HepG2 (cell line): ENCODE results near the gene ADAMTS13. TPM values are rescaled to one million over a fixed set of nuclear protein-coding genes. Genes with fewer than 3 reads are reported as not detected.

Source experiments
- ATAC-seq: fragments of 200-7000 bp; cut with Tn5 transposase; 3 replicates; pipeline ENCODE4 v1.9.1; 2020; ENCODE audit warnings: mild to moderate bottlenecking, moderate library complexity
- BruUV-seq: library from RNA; stranded (reverse); fragments of 400-500 nt; replicated peaks from 2 replicates; lab custom pipeline; 2021; lab: Mats Ljungman, UMichigan
- CTCF ChIA-PET: fragments of 300-600 bp; formaldehyde crosslinking; extraction: SDS; loops from one replicate; lab custom pipeline; 2021; ENCODE audit warnings: low total read pairs, inconsistent platforms, low intra/inter-chr PET ratio; lab: Yijun Ruan, JAX
- POLR2A ChIA-PET: fragments of 350-600 bp; sonication (Branson Sonifier 250); formaldehyde crosslinking; loops from one replicate; lab custom pipeline; 2020; ENCODE audit warnings: antibody characterized with exemption, inconsistent platforms; lab: Yijun Ruan, JAX
- DNase-seq: peaks from one replicate; pipeline ENCODE4 v3.0.0-alpha.2; 2015; ENCODE audit warnings: low spot score
- FAIRE-seq: peaks from 3 replicates; lab custom pipeline; 2011; peaks lifted over from hg19 to GRCh38; lab: Jason Lieb, UNC
- H2AFZ ChIP-seq: one replicate; pipeline ENCODE4 v1.6.1; 2011; ENCODE audit warnings: low read length, inconsistent platforms
- H3K27ac ChIP-seq: fragments of 300-600 bp; 3 replicates; pipeline ENCODE4 v1.8.0; 2011; ENCODE audit warnings: mixed run types, mild to moderate bottlenecking, mixed read lengths, low read length, inconsistent platforms; ENCODE audit not compliant: insufficient read depth; ENCODE audit errors: extremely low read length
- H3K27me3 ChIP-seq, 2 experiments: fragments of 200-600 bp in 1 of 2; 2 replicates in 1 of 2; 3 replicates in 1 of 2; pipeline versions ENCODE4 v1.6.0 to v1.8.0; 2011; ENCODE audit warnings: low read length in 2 of 2, mild to moderate bottlenecking in 2 of 2, moderate library complexity in 2 of 2, inconsistent platforms in 1 of 2; ENCODE audit not compliant: insufficient read depth in 2 of 2, control insufficient read depth in 1 of 2
- H3K36me3 ChIP-seq, 2 experiments: fragments of 200-600 bp in 1 of 2; replicated peaks in 1 of 2; 2 replicates in 1 of 2; 3 replicates in 1 of 2; pipeline versions ENCODE4 v1.5.1 to v1.8.0; 2011; ENCODE audit warnings: low read length in 2 of 2, inconsistent platforms in 1 of 2; ENCODE audit not compliant: insufficient read depth in 2 of 2, control insufficient read depth in 1 of 2
- H3K4me1 ChIP-seq: 2 replicates; pipeline ENCODE4 v1.5.1; 2012; ENCODE audit warnings: low read length, inconsistent platforms; ENCODE audit not compliant: insufficient read depth
- H3K4me2 ChIP-seq: 2 replicates; pipeline ENCODE4 v1.6.0; 2011; ENCODE audit warnings: low read depth, low read length, inconsistent platforms
- H3K4me3 ChIP-seq, 3 experiments: fragments of 200-600 bp in 1 of 3; sonication (generic), shearing (Covaris generic) in 1 of 3; replicated peaks in 1 of 3; 2 replicates each; pipeline ENCODE4 v1.5.1; 2011 to 2016; ENCODE audit warnings: low read length in 3 of 3, inconsistent platforms in 2 of 3, low read depth in 2 of 3, mild to moderate bottlenecking in 2 of 3, control low read depth in 1 of 3, mixed read lengths in 1 of 3; ENCODE audit not compliant: insufficient read depth in 1 of 3
- H3K79me2 ChIP-seq: one replicate; pipeline ENCODE4 v1.6.1; 2011; ENCODE audit warnings: low read length, inconsistent platforms; ENCODE audit not compliant: insufficient read depth
- H3K9ac ChIP-seq: 2 replicates; pipeline ENCODE4 v1.6.0; 2011; ENCODE audit warnings: mild to moderate bottlenecking, low read depth, low read length, inconsistent platforms; ENCODE audit not compliant: insufficient read depth
- H3K9me3 ChIP-seq: 2 replicates; pipeline ENCODE4 v1.5.1; 2012; ENCODE audit warnings: mild to moderate bottlenecking, low read length
- H4K20me1 ChIP-seq: 2 replicates; pipeline ENCODE4 v1.6.0; 2011; ENCODE audit warnings: inconsistent platforms, mild to moderate bottlenecking, low read length, moderate library complexity; ENCODE audit not compliant: insufficient read depth
- ATF3 ChIP-seq: sonication (generic); formaldehyde crosslinking; IDR thresholded peaks from 2 replicates; pipeline ENCODE4 v1.4.0; 2020; ENCODE audit warnings: missing genetic modification reagents
- CTCF ChIP-seq: sonication (generic); formaldehyde crosslinking; IDR thresholded peaks from 2 replicates; pipeline ENCODE4 v1.5.0; 2020; ENCODE audit warnings: mild to moderate bottlenecking, missing genetic modification reagents, moderate library complexity
- FOXA3 ChIP-seq: IDR thresholded peaks from 2 replicates; pipeline ENCODE4 v1.6.1; 2016; ENCODE audit warnings: missing genetic modification reagents, missing compliant biosample characterization
- HOXD1 ChIP-seq: sonication (generic); formaldehyde crosslinking; IDR thresholded peaks from 2 replicates; pipeline ENCODE4 v1.5.0; 2020; ENCODE audit warnings: missing genetic modification reagents
- MXI1 ChIP-seq: IDR thresholded peaks from 3 replicates; pipeline ENCODE4 v1.6.1; 2012; ENCODE audit warnings: low read depth, low read length, inconsistent platforms, borderline replicate concordance
- REL ChIP-seq: sonication (generic); formaldehyde crosslinking; conservative IDR thresholded peaks from 2 replicates; pipeline ENCODE4 v1.8.0; 2022; ENCODE audit warnings: mild to moderate bottlenecking, missing genetic modification reagents, moderate library complexity
- RFX1 ChIP-seq: fragments of 450-650 bp; IDR thresholded peaks from 2 replicates; pipeline ENCODE4 v1.6.1; 2017
- SNAPC2 ChIP-seq: sonication (generic); formaldehyde crosslinking; IDR thresholded peaks from 2 replicates; pipeline ENCODE4 v1.8.1; 2022; ENCODE audit warnings: mild to moderate bottlenecking, missing genetic modification reagents
- SP4 ChIP-seq: sonication (generic); formaldehyde crosslinking; IDR thresholded peaks from 2 replicates; pipeline ENCODE4 v1.8.1; 2023; ENCODE audit warnings: mild to moderate bottlenecking, missing genetic modification reagents
- ZFP37 ChIP-seq: sonication (generic); formaldehyde crosslinking; IDR thresholded peaks from 2 replicates; pipeline ENCODE4 v1.4.0; 2020; ENCODE audit warnings: missing genetic modification reagents, borderline replicate concordance
- ZFX ChIP-seq: sonication (generic); formaldehyde crosslinking; IDR thresholded peaks from 2 replicates; pipeline ENCODE4 v1.4.0; 2020; ENCODE audit warnings: mild to moderate bottlenecking, low read depth, missing genetic modification reagents, moderate library complexity
- ZFYVE20 ChIP-seq: sonication (generic); formaldehyde crosslinking; IDR thresholded peaks from 2 replicates; pipeline ENCODE4 v1.8.0; 2023; ENCODE audit warnings: low read depth, mild to moderate bottlenecking, moderate library complexity, missing genetic modification reagents, borderline replicate concordance
- ZNF605 ChIP-seq: sonication (generic); formaldehyde crosslinking; IDR thresholded peaks from 2 replicates; pipeline ENCODE4 v1.8.0; 2022; ENCODE audit warnings: mild to moderate bottlenecking, missing genetic modification reagents
- ZNF687 ChIP-seq: sonication (generic); formaldehyde crosslinking; IDR thresholded peaks from 2 replicates; pipeline ENCODE4 v1.5.1; 2020; ENCODE audit warnings: mild to moderate bottlenecking, missing genetic modification reagents, moderate library complexity
- ZNF775 ChIP-seq: sonication (generic); formaldehyde crosslinking; IDR thresholded peaks from 2 replicates; pipeline ENCODE4 v1.4.0; 2020; ENCODE audit warnings: missing genetic modification reagents, mild to moderate bottlenecking, moderate library complexity, borderline replicate concordance
- WGBS: methylation state at CpG from one replicate; pipeline ENCODE4 v1.1.6; 2017; ENCODE audit warnings: low lambda C conversion rate; 5-methylcytosine and 5-hydroxymethylcytosine counted together
- in situ Hi-C: cut with HindIII; loops from 2 replicates; pipeline ENCODE4 v1.10.0; 2017; ENCODE audit warnings: low pct_unique_long_range_greater_than_20kb; ENCODE audit not compliant: extremely low pct_ligation_motif_present
- intact Hi-C: fragments of 100-400 bp; cut with micrococcal nuclease; formaldehyde crosslinking; loops from one replicate; pipeline ENCODE4 v1.10.0; 2022; ENCODE audit not compliant: unreplicated experiment
- polyA plus RNA-seq, 8 experiments: library from polyadenylated mRNA; depleted of rRNA in 3 of 8; stranded (reverse) in 7 of 8; unstranded in 1 of 8; fragments of >200 nt; fragmentation: Illumina TruSeq in 4 of 8; extraction: Trizol in 4 of 8; gene quantifications; 2 replicates each; pipeline versions ENCODE4 v1.2.1 to v1.2.3, GENCODE V29; 2011 to 2016; ENCODE audit warnings: low read depth in 4 of 8, missing spikeins in 1 of 8, mixed read lengths in 1 of 8; ENCODE audit not compliant: insufficient read depth in 1 of 8
- total RNA-seq, 5 experiments: library from RNA; depleted of rRNA; stranded (reverse); fragments of >200 nt; fragmentation: Illumina TruSeq; extraction: Trizol; gene quantifications; 2 replicates each; pipeline ENCODE4 v1.2.3, GENCODE V29; 2016; ENCODE audit warnings: low read depth in 1 of 5
- TF ChIP-seq, protein P1 (sequence below): sonication (generic); formaldehyde crosslinking; IDR thresholded peaks from 2 replicates; pipeline ENCODE4 v1.5.0; 2020; ENCODE audit warnings: missing genetic modification reagents
- TF ChIP-seq, protein P2 (sequence below), 2 experiments: fragments of 450-650 bp in 1 of 2; sonication (generic) in 1 of 2; formaldehyde crosslinking; IDR thresholded peaks; 2 replicates each; pipeline versions ENCODE4 v1.5.0 to v1.8.0; 2020 to 2022; ENCODE audit warnings: mild to moderate bottlenecking in 1 of 2, missing genetic modification reagents in 1 of 2

The ADAMTS13 gene
- total and polyA plus RNA-seq, 2 of the 13 experiments (the other 11 are each of a cell fraction or from before 2014, with no cell fraction given): 0.91 to 4.5 TPM

- no peaks in the 10 kb centered on the region for H3K79me2 ChIP-seq
- CTCF ChIA-PET: no interaction called here
- DNase-seq: no peak
- H3K9me3 ChIP-seq: no peaks in the 10 kb centered on the region
- H3K27me3 ChIP-seq: no peaks in the 10 kb centered on the region
- ATAC-seq: no peak
- no peaks in the 10 kb centered on the region for H3K36me3 ChIP-seq
- no TSS peak for BruUV-seq
- 8% methylated on average over 7 of the region's 7 CpGs for WGBS
- FAIRE-seq: no peak
- in situ Hi-C loops: no loop called here
- H3K4me1 ChIP-seq: peaks cover 86% of the 10 kb centered on the region
- no peak overlapping the region for H3K9ac ChIP-seq
- H2AFZ ChIP-seq: no peak overlapping the region
- no peaks in the 10 kb centered on the region for H4K20me1 ChIP-seq
- POLR2A ChIA-PET: interaction anchor here (1.2 kb wide), 1 partner anchor 14 kb away, joined by 3 read pairs; the partner anchor contains the start of gene STKLD1
- H3K4me3 ChIP-seq: peak overlapping the region; percentile 11 to 52 (median 42); a peak in 2 of 6 replicates
- peak overlapping the region; percentile 54 for H3K27ac ChIP-seq
- peak overlapping the region; percentile 63 for H3K4me2 ChIP-seq
- intact Hi-C loops: loop anchor here (1.0 kb wide), 1 partner anchor 7 kb away; no protein-coding TSS in a partner anchor
- TF ChIP-seq ATF3 (CRISPR knock-in tag): no peak
- no peak for TF ChIP-seq HOXD1 (CRISPR knock-in tag)
- TF ChIP-seq ZFX (CRISPR knock-in tag): 0 out of 2 replicates have a peak, but pooled peaks have one; percentile 15
- TF ChIP-seq RFX1: no peak
- no peak for TF ChIP-seq ZFYVE20 (CRISPR knock-in tag)
- TF ChIP-seq CTCF (CRISPR knock-in tag): peak; percentile 36
- TF ChIP-seq ZFP37 (CRISPR knock-in tag): no peak
- no peak for TF ChIP-seq REL
- TF ChIP-seq ZNF605: 0 out of 2 replicates have a peak, but pooled peaks have one; percentile 53
- peak; percentile 54 for TF ChIP-seq FOXA3
- TF ChIP-seq ZNF775 (CRISPR knock-in tag): no peak
- TF ChIP-seq SNAPC2 (CRISPR knock-in tag): no peak
- peak; percentile 42 for TF ChIP-seq ZNF687 (CRISPR knock-in tag)
- 0 out of 2 replicates have a peak, but pooled peaks have one; percentile 23 for TF ChIP-seq SP4 (CRISPR knock-in tag)
- TF ChIP-seq, protein P1, sequence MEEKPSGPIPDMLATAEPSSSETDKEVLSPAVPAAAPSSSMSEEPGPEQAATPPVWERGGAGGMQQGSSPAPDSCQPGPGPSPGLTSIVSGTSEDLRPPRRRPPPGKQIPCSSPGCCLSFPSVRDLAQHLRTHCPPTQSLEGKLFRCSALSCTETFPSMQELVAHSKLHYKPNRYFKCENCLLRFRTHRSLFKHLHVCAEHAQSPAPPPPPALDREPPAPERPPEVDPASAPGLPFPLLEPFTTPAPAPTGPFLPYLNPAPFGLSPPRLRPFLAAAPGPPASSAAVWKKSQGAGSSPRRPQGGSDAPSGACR (CRISPR knock-in tag): 0 out of 2 replicates have a peak, but pooled peaks have one; percentile 78
- TF ChIP-seq, protein P2, sequence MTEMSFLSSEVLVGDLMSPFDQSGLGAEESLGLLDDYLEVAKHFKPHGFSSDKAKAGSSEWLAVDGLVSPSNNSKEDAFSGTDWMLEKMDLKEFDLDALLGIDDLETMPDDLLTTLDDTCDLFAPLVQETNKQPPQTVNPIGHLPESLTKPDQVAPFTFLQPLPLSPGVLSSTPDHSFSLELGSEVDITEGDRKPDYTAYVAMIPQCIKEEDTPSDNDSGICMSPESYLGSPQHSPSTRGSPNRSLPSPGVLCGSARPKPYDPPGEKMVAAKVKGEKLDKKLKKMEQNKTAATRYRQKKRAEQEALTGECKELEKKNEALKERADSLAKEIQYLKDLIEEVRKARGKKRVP (CRISPR knock-in tag; IDR thresholded peaks at IDR 0.05): peak in 1 of 2 experiments; percentile 73; a peak in 2 of 4 replicates
- TF ChIP-seq MXI1: no peak
Measured at GRCh38 chr9:133390713-133391112, 31.5 kb upstream of the ADAMTS13 start.
